Nephron (organoid): ENCODE results near the gene ACKR3.

Experiments
- H3K27ac Mint-ChIP-seq, 3 experiments: 2 replicates each; pipeline ENCODE4 v1.8.0; 2020; ENCODE audit warnings: mixed read lengths in 3 of 3, mild to moderate bottlenecking in 2 of 3, moderate library complexity in 1 of 3
- H3K27me3 Mint-ChIP-seq: 2 replicates; pipeline ENCODE4 v1.8.0; 2021; ENCODE audit warnings: low read depth, mild to moderate bottlenecking, moderate library complexity, mixed read lengths
- H3K36me3 Mint-ChIP-seq: 2 replicates; pipeline ENCODE4 v1.8.0; 2020; ENCODE audit warnings: low read depth, mixed read lengths
- H3K4me1 Mint-ChIP-seq: 2 replicates; pipeline ENCODE4 v1.8.0; 2020; ENCODE audit warnings: mixed read lengths
- H3K4me3 Mint-ChIP-seq, 3 experiments: 2 replicates each; pipeline ENCODE4 v1.8.0; 2020; ENCODE audit warnings: mild to moderate bottlenecking in 3 of 3, mixed read lengths in 3 of 3, moderate library complexity in 2 of 3
- H3K9me3 Mint-ChIP-seq: 2 replicates; pipeline ENCODE4 v1.8.0; 2020; ENCODE audit warnings: mixed read lengths
- TF ChIP-seq, protein P1 (sequence below), 3 experiments: fragments of 200-600 bp; sonication (generic); IDR thresholded peaks; one replicate each; pipeline ENCODE4 v1.5.0; 2021; ENCODE audit warnings: antibody characterized with exemption in 3 of 3; ENCODE audit not compliant: unreplicated experiment in 3 of 3

ACKR3 gene

GRCh38 chr2:236590846-236591245, 21.2 kb downstream of the ACKR3 start:
- Mint-ChIP-seq H3K4me1 (no peaks in the 10 kb centered on the region), H3K4me3 (no peak overlapping the region), H3K9me3 (no peaks in the 10 kb centered on the region), H3K27ac (no peak overlapping the region), H3K27me3 (peaks cover 5% of the 10 kb centered on the region), H3K36me3 (no peaks in the 10 kb centered on the region)
- TF ChIP-seq, protein P1, sequence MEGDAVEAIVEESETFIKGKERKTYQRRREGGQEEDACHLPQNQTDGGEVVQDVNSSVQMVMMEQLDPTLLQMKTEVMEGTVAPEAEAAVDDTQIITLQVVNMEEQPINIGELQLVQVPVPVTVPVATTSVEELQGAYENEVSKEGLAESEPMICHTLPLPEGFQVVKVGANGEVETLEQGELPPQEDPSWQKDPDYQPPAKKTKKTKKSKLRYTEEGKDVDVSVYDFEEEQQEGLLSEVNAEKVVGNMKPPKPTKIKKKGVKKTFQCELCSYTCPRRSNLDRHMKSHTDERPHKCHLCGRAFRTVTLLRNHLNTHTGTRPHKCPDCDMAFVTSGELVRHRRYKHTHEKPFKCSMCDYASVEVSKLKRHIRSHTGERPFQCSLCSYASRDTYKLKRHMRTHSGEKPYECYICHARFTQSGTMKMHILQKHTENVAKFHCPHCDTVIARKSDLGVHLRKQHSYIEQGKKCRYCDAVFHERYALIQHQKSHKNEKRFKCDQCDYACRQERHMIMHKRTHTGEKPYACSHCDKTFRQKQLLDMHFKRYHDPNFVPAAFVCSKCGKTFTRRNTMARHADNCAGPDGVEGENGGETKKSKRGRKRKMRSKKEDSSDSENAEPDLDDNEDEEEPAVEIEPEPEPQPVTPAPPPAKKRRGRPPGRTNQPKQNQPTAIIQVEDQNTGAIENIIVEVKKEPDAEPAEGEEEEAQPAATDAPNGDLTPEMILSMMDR (IDR thresholded peaks at IDR 0.05; ENCODE audit: unreplicated experiment in 3 of 3), result no peak

GRCh38 chr2:236592821-236593220, 23.2 kb downstream of the ACKR3 start:
- Mint-ChIP-seq H3K9me3 (no peaks in the 10 kb centered on the region), H3K27me3 (peaks cover 2% of the 10 kb centered on the region), H3K4me3 (no peak overlapping the region), H3K36me3 (no peaks in the 10 kb centered on the region), H3K4me1 (no peaks in the 10 kb centered on the region), H3K27ac (no peak overlapping the region)
- TF ChIP-seq, protein P1 (IDR thresholded peaks at IDR 0.05; ENCODE audit: unreplicated experiment in 3 of 3), result no peak

GRCh38 chr2:236593531-236593930, 23.9 kb downstream of the ACKR3 start:
- Mint-ChIP-seq H3K9me3 (no peaks in the 10 kb centered on the region), H3K27me3 (no peaks in the 10 kb centered on the region), H3K4me3 (no peak overlapping the region), H3K4me1 (no peaks in the 10 kb centered on the region), H3K27ac (no peak overlapping the region), H3K36me3 (no peaks in the 10 kb centered on the region)
- TF ChIP-seq, protein P1 (IDR thresholded peaks at IDR 0.05; ENCODE audit: unreplicated experiment in 3 of 3), result no peak

GRCh38 chr2:236593956-236594355, 24.3 kb downstream of the ACKR3 start:
- no peaks in the 10 kb centered on the region for H3K27me3 Mint-ChIP-seq
- no peak overlapping the region for H3K4me3 Mint-ChIP-seq

DNA sequence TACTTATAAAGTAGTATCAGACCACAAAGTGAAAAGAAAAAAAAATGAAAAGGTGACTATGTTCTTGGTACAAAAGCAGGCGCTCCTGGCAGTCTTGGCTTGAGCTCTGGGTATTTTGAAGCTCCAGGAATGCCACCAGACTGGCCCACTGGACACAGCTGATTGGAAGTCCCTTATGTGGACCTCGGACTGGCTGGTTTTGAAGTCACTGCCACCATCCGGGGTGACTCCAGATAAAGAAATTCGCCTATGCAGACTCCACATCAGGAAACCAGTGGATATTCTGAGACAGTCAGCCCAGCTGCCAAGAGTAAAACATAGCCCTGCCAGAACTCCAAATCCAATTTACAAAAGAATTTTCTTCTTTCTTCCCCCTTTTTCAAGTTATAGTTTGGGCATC, 28.0 kb downstream of the ACKR3 start:
- Mint-ChIP-seq H3K27me3 (peaks cover 7% of the 10 kb centered on the region), H3K4me1 (no peaks in the 10 kb centered on the region), H3K4me3 (no peak overlapping the region), H3K27ac (no peak overlapping the region), H3K36me3 (no peaks in the 10 kb centered on the region), H3K9me3 (no peaks in the 10 kb centered on the region)
- TF ChIP-seq, protein P1 (IDR thresholded peaks at IDR 0.05; ENCODE audit: unreplicated experiment in 3 of 3), result no peak

More at GRCh38 chr2:236593956-236594355, 24.3 kb downstream of the ACKR3 start:
- Mint-ChIP-seq H3K4me1 (no peaks in the 10 kb centered on the region), H3K9me3 (no peaks in the 10 kb centered on the region), H3K36me3 (no peaks in the 10 kb centered on the region), H3K27ac (no peak overlapping the region)
- TF ChIP-seq, protein P1 (IDR thresholded peaks at IDR 0.05; ENCODE audit: unreplicated experiment in 3 of 3), result no peak

DNA sequence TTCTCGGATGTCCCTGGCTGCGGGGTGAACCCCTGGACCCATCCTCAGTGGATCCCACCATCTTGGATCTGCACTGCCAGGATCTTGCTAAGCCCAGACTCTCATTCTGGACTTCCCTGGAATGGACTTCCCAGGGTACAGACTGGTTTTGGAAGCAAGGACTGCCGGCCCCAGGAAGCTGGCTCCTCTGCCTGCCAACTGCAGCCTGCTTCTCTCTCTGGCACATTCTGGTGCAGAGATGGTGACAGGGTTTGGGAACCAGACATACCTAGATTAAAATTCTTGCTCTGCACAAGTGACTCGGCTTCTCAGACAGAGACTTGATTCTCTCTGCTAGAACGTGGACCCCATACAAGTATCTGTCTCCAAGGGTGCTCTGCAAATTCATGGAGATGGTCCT, 29.4 kb downstream of the ACKR3 start:
- H3K27ac Mint-ChIP-seq, result no peak overlapping the region
- no peak overlapping the region for H3K4me3 Mint-ChIP-seq
- H3K36me3 Mint-ChIP-seq, result no peaks in the 10 kb centered on the region
- TF ChIP-seq, protein P1 (IDR thresholded peaks at IDR 0.05; ENCODE audit: unreplicated experiment in 3 of 3), result no peak
- H3K27me3 Mint-ChIP-seq, result peaks cover 10% of the 10 kb centered on the region
- no peaks in the 10 kb centered on the region for H3K9me3 Mint-ChIP-seq
- H3K4me1 Mint-ChIP-seq, result no peaks in the 10 kb centered on the region
